Testis (tissue), 2 donors: ENCODE results near the gene ALOX12.

ENCODE experiments used
- POLR2A ChIP-seq: fragments of 450-650 bp; IDR thresholded peaks from one replicate; pipeline ENCODE4 v1.6.1; 2017; ENCODE audit warnings: antibody characterized with exemption, mild to moderate bottlenecking, moderate library complexity
- TF ChIP-seq, protein P1 (sequence below), 3 experiments: fragments of 450-650 bp in 2 of 3; fragments of 200-600 bp in 1 of 3; sonication (generic) in 1 of 3; IDR thresholded peaks; one replicate each; pipeline ENCODE4 v1.5.1; 2016 to 2019; ENCODE audit warnings: antibody characterized with exemption in 3 of 3, mild to moderate bottlenecking in 2 of 3, moderate library complexity in 1 of 3

DNA sequence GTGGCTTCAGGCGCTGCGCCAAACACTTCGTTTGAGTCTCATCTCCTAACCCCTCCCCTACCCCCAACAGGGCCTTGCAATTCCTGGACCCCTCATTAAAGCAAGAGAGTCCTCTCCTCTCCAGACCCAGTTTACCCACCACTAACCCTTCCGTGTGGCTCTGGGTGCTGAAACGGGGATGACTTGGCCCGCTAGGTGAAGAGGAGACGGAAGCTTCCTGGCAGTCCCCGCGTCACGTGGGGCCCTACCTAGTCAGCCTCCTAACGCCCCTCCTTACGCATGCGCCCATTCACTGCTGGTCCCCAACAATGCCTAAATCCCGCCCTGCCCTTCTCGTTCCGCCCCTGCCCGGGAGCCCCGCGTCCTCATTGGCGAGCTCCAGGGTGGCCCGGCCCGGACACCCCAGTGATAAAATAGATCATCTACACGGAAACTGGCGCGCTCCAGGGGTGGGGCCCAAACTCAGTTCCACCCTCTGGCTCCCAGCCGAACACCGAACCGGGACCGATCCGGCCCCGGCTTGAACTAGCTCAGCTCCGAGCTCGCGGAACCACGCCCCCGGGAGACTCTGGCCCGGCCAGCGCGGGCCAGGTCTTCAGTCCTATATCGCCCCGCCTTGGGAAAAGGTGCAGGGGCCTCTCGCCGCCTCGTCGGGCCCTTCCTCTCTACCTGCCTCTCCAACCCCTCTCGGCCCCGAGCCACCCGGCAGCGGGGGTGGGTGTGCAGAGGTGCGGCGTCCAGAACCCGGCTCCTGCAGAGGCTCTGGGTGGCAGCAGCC, 39.9 kb downstream of the ALOX12 start, which contains the start of gene SLC16A13:
- TF ChIP-seq POLR2A = no peak
- TF ChIP-seq, protein P1, sequence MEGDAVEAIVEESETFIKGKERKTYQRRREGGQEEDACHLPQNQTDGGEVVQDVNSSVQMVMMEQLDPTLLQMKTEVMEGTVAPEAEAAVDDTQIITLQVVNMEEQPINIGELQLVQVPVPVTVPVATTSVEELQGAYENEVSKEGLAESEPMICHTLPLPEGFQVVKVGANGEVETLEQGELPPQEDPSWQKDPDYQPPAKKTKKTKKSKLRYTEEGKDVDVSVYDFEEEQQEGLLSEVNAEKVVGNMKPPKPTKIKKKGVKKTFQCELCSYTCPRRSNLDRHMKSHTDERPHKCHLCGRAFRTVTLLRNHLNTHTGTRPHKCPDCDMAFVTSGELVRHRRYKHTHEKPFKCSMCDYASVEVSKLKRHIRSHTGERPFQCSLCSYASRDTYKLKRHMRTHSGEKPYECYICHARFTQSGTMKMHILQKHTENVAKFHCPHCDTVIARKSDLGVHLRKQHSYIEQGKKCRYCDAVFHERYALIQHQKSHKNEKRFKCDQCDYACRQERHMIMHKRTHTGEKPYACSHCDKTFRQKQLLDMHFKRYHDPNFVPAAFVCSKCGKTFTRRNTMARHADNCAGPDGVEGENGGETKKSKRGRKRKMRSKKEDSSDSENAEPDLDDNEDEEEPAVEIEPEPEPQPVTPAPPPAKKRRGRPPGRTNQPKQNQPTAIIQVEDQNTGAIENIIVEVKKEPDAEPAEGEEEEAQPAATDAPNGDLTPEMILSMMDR (IDR thresholded peaks at IDR 0.05) = no peak
